Peyer's patch (tissue), 4 donors: Measurements from ENCODE around the gene UNC119.

ENCODE experiments used
- CTCF ChIP-seq, 6 experiments: fragments of 450-650 bp in 4 of 6; fragments of 200-600 bp in 2 of 6; sonication (generic) in 1 of 6; IDR thresholded peaks; one replicate each; pipeline ENCODE4 v1.5.1; 2017 to 2019; ENCODE audit warnings: antibody characterized with exemption in 6 of 6, mild to moderate bottlenecking in 3 of 6, moderate library complexity in 1 of 6
- POLR2A ChIP-seq, 2 donors: fragments of 450-650 bp; IDR thresholded peaks; one replicate each; pipeline ENCODE4 v1.5.1; 2017; ENCODE audit warnings: antibody characterized with exemption in 2 of 2, mild to moderate bottlenecking in 2 of 2, moderate library complexity in 2 of 2

GRCh38 chr17:28582513-28582912 lies 30.1 kb upstream of the UNC119 start:
- TF ChIP-seq CTCF (IDR thresholded peaks at IDR 0.05) (no peak), POLR2A (IDR thresholded peaks at IDR 0.05) (no peak)
